Choroid plexus epithelial cell (primary cell): ENCODE measurements around the gene RGS16.

Experiments used
- DNase-seq: peaks from one replicate; pipeline ENCODE4 v3.0.0-alpha.2; 2010; ENCODE audit warnings: low read depth
- H3K4me3 ChIP-seq: 2 replicates; pipeline ENCODE4 v1.5.1; 2011; ENCODE audit warnings: low read depth, mild to moderate bottlenecking, control low read depth, low read length, moderate library complexity
- CTCF ChIP-seq: conservative IDR thresholded peaks from 2 replicates; pipeline ENCODE4 v1.5.1; 2011; ENCODE audit warnings: low read depth, mild to moderate bottlenecking, control low read depth, inconsistent platforms, low read length, moderate library complexity

RGS16 gene

GRCh38 chr1:182630586-182630985 is 26.4 kb upstream of the RGS16 start:
- no peak for DNase-seq
- TF ChIP-seq CTCF = no peak
- no peak overlapping the region for H3K4me3 ChIP-seq

- no peak for DNase-seq
- H3K4me3 ChIP-seq = no peak overlapping the region
- no peak for TF ChIP-seq CTCF
Observed at GRCh38 chr1:182629499-182630096, 25.4 kb upstream of the RGS16 start.

GRCh38 chr1:182629080-182629479 is 24.9 kb upstream of the RGS16 start:
- TF ChIP-seq CTCF = no peak
- no peak overlapping the region for H3K4me3 ChIP-seq
- DNase-seq = no peak

- no peak overlapping the region for H3K4me3 ChIP-seq
- no peak for TF ChIP-seq CTCF
- no peak for DNase-seq
Observed at GRCh38 chr1:182628657-182629056, 24.5 kb upstream of the RGS16 start.

- no peak for TF ChIP-seq CTCF
- H3K4me3 ChIP-seq = no peak overlapping the region
- DNase-seq = no peak
Observed at GRCh38 chr1:182627622-182628021, 23.4 kb upstream of the RGS16 start.

GRCh38 chr1:182626527-182626926 is 22.3 kb upstream of the RGS16 start:
- DNase-seq = no peak
- TF ChIP-seq CTCF = no peak
- no peak overlapping the region for H3K4me3 ChIP-seq

GRCh38 chr1:182625719-182626504 is 21.7 kb upstream of the RGS16 start:
- H3K4me3 ChIP-seq = no peak overlapping the region
- TF ChIP-seq CTCF = no peak
- peak; percentile 45 for DNase-seq
